MM.1S (cell line): ENCODE measurements around the gene PCNP.

Experiments
- CTCF ChIP-seq: fragments of 300-600 bp; sonication (generic); IDR thresholded peaks from 2 replicates; pipeline ENCODE4 v1.5.1; 2016; ENCODE audit warnings: antibody characterized with exemption, low read length, mixed read lengths
- EZH2 ChIP-seq: fragments of 300-600 bp; sonication (generic); optimal IDR thresholded peaks from 2 replicates; pipeline ENCODE3; 2017; ENCODE audit warnings: low read depth, mild to moderate bottlenecking, antibody characterized with exemption, low read length, mixed read lengths

GRCh38 chr3:101591071-101591470, 17.1 kb downstream of the PCNP start:
- TF ChIP-seq CTCF (no peak), EZH2 (no peak)
